Glomerular visceral epithelial cell (primary cell): ENCODE results near the gene OR6B1.
"Not testable (repeated sequence)": the region's sequence is repeated elsewhere in the genome, so short reads cannot be mapped to it uniquely, and the experiment has no call there.

Source experiments
- DNase-seq: peaks from one replicate; pipeline ENCODE4 v3.0.0-alpha.2; 2016; ENCODE audit errors: extremely low spot score

The OR6B1 gene

DNA sequence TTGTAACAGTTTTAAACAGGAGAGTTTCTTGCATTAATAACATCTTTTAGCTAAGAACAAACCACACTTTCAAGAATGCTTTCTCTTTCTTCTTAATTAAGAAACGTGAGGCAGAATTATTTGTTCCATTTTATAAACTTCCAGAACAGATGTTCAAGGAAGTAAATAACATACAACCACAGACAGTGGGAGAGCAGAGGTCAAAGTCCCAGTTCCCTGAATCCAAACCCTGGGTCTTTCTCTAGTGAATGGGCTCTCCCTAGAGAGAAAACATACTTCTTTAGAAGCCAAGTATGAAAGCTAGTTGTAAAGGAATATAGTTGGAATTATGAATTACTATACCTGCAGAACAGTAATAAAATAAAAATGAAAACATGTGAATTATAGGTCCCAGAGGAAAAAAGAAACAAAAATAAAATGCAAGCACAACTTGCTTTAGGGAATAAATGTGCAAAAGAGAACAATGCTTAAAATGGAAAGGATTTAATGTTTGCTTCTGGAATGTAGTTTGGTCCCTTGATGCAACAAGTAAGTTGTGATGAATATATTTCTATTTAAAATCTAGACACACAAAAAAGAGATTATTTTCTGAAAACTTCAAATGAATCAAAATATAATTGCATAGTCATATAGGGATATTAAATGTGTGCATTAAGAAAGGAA, 6.0 kb downstream of the OR6B1 start:
- DNase-seq, result no peak

DNA sequence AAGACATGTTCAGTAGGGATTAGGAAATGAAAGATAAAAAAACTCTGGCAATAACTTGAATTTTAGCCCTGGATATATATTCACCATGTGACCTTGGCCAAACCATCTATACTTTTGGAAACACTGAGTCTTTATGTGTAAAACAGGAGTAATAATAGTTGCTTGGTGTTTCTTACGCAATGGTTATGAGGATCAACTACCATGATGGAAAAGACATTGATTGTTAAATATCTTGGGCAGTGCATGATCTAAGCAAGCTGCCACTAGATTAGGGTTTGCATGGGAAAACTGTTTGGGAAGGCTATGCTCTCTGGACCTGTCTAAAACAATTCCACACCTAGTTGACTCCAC, 6.5 kb downstream of the OR6B1 start:
- no peak for DNase-seq

DNA sequence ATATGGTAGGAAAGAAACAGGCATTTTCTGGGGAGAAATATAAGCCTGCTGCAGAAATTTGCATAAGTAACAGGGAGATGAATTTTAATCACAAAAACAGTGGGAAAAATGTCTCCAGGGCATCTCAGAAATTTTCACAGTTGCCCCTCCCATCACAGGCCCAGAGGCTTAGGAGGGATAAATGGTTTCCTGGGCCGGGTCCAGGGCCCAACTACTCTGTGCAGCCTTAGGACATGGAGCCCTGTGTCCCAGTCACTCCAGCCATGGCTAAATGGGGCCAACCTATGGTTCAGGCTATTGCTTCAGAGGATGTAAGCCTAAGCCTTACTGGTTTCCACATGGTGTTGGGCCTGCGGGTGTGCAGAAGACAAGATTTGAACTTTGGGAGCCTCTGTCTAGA, 9.2 kb downstream of the OR6B1 start:
- no peak for DNase-seq

DNA sequence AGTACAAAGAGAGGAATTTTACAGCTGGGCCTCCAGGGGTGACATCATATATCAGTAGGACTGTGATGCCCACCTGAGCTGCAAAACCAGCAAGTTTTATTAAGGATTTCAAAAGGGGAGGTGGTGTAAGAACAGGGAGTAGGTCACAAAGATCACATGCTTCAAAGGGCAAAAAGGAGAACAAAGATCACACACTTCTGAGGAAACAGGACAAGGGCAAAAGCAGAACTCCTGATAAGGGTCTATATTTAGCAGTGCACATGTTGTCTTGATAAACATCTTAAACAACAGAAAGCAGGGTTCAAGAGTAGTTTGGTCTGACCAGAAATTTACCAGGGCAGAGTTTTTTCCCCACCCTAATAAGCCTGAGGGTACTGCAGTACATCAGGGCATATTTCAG, 9.9 kb downstream of the OR6B1 start:
- not testable (repeated sequence) for DNase-seq

DNA sequence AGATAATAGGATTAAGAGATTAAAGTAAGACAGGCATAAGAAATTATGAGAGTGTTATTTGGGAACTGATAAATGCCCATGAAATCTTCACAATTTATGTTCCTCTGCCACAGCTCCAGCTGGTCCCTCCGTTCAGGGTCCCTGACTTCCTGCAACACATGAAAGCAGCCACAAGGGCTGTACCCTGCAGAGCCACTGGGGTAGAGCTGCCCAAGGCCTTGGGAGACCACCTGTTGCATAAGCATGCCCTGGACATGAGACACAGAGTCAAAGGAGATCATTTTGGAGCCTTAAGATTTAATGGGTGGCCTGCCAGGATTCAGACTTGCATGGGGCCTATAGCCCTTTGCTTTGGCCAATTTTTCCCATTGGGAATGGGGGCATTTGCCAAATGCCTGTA, 10.7 kb downstream of the OR6B1 start:
- DNase-seq, result not testable (repeated sequence)

DNA sequence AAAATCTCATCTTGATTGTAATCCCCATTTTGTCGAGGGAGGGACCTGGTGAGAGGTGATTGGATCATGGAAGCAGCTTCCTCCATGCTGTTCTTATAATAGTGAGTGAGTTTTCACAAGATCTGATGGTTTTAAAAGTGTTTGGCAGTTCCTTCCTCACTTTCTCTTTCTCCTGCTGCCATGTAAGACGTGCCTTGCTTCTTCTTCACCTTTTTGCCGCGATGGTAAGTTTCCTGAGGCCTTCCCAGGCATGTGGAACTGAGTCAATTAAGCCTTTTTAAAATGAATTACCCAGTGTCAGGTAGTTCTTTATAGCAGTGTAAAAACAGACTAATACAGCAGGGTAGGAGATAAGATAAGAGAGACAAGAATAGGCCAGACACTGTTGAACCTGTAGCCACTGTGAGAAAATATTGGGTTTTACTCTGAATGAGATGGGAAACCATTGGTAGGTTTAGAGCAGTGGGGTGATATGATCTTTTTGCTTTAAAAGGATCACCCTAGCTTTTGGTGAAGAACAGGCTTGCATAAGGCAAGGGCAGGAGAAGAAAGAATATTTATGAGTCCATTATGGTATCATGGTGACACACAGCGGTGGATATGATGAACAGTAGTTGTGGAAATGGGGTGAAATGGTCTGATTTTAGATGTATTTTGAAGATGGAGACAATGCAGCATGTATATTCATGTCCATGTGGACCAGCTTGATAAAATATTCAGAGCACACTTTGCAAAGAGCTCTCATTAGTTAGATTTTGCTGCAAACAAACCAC, 11.5 kb downstream of the OR6B1 start:
- DNase-seq, result no peak

DNA sequence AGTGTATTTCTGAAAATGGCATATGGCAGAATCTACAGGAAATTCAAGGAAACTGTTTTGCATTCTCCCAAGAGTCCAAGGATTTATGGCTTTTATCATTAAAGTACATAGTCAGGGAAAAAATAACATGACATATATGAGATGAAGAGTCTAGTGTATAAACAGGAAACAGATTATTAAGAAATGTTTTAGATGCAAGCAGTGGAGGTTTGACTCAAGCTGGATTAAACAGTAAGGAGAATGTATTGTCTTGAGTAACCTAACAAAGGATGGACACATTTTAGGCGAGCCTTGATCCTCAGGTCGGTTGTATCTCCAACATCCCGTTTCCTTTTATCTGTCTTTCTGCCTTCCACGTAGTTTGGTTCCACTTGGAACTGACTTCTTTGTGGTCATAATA, 17.9 kb downstream of the OR6B1 start:
- DNase-seq, result no peak

DNA sequence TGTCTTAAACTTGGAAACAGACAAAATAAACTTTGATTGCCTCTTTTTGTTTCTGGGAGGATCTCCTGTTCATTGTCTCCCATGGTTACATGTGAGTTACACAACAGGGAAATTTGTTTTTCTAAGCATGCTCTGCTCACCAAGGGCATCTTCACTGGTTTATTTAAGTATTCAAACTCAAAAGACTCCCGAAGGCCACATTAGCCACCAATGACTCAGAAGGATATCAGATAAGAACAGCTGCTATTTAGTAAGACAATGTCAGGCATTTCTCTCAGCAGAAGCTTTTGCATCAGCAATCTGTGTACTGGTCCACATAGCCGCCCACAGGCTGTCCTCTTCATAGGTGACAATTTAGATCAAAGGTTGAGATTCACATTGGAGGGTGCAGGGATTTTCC, 19.3 kb downstream of the OR6B1 start:
- DNase-seq, result peak; percentile 3

DNA sequence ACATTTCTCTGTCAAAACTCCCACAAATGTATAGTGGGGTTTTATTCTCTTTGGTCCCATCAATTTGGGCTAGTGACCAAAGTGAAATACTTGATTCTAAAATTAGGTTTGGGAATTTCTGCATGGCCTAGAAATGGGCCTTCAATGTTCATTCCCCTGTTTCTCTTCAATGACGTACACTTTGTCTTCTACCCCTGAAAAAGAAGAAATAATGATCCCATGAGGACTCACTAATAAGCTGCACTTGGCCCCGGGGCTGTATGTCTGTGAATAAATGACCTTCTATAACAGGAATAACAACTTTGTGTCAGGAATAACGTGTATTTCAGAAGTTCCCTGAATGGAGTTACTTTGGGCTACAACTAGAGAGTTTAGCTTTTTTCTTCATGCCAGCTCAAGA, 20.2 kb downstream of the OR6B1 start:
- DNase-seq, result no peak

DNA sequence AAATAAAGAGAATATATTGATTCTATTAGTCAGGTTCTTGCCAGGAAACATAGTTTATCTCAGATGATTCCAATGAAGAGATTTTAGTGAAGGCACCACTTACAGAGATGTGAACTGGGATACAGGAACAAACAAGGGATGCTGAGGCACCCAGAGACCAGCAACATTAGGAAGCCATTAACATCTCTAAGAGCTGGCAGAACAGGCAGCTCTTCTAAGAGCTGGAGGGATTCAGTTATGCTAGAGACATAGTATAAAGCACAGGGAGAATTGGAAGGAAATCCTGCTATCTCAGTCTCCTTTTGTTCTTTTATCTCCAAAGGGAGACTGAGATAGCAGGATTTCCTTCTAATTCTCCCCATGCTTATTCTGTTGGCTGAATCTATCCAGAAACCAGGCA, 22.0 kb downstream of the OR6B1 start:
- DNase-seq, result no peak

DNA sequence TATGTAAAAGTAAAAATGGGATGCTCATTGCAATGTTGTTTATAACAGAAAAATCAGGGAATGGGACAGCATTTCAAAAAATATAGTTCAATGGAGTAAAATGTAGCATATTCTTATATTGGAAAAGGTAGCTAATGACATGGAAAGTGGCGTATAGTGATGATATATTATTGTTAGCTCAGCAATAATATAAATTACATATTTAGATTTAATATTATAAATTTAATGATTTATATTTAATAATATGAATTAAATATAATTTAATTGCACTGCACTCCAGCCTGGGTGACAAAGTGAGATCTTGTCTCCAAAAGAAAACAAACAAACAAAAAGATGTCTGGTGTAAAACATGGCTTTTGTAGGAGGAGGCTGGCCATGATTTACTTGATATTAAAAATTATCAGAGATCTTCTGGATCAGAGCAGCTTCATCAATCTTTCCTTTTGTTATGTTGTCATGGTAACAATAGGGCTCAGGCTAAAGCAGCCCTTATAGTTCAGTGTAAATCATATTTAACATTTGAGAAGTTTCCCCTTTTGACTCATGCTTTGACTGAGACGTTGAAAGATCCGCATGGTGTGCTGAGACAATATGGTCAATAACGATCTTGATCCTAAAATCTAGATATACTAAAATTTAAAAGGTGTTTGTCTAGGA, 23.2 kb downstream of the OR6B1 start:
- DNase-seq, result no peak

DNA sequence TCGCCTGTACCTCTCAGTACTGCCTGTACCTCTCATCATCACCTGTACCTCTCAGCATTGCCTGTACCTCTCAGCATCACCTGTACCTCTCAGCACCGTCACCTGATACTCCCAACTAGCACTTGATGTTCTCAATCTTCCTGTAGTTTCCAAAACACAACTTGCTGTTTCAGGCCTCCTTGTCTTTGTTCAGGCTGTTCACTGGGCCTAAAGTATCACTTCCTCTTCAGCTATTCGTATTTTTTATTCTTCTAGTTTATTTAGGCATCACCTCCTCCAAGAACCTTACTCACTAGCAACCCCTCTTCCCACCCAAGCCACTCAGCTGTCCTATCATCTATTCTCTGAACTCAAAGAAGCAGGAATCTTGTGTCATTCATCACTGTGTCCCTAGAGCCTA, 24.1 kb downstream of the OR6B1 start:
- DNase-seq, result no peak

DNA sequence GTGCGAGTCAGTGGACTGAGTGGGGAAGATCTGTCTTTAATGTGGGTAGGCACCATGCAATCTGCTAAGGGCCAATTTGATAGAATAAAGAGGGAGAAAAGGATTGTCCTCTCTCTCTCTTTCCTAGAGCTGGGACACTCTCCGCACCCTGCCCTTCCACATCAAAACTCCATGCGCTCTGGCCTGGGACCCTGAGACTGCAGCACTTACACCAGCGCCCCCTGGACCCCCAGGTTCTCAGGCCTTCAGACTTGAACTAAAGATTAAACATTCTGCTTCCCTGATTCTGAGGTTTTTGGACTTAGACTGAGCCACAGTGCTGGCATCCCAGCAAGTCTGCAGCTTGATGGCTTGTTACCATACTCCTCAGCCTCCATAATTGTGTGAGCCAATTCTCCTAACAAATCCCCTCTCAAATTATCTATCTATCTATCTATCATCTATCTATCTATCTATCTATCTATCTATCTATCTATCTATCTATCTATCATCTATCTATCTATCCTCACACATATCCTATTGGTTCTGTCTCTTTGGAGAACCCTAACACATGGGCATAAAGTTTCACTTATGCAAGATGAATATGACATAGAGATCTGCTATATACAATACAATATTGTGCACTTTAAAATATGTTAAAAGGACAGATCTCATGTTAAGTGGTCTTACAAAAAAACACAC, 26.2 kb downstream of the OR6B1 start:
- DNase-seq, result no peak

DNA sequence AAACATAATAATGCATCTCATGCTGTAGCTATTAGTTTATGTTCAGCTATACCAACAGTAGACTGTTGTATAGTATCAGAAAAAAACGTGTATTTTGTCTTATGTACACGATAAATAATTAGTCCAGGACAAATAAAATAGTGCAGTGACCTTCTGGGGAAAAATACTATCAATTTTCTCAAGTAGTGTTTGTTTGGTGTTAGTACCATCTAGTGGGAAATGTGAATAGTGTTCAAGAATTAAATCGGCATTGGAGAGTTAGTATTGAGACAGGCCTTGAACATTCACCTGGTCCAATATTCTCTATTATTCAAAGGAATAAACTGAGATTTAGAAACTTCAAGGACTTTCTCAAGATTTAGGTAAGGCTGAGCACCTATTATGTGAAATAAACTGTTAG, 26.9 kb downstream of the OR6B1 start:
- peak; percentile 10 for DNase-seq

DNA sequence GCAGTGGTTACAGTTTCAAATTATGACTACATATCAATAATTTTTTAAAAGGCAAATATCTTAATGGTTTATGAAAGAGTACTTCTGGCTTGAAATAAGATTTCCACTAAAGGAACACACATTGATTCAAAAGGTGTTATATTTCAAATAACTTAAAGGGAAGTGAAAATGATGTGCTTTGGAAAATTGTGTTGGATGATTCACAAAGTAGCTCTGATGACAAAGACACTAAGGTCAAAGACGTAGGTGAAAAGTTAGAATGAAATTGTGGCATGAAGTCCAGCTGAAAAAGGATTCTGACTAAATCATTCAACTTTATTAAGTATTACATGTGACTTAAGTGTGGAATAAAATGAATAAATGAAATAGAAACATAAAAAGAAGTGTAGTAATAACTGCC, 27.9 kb downstream of the OR6B1 start:
- no peak for DNase-seq

DNA sequence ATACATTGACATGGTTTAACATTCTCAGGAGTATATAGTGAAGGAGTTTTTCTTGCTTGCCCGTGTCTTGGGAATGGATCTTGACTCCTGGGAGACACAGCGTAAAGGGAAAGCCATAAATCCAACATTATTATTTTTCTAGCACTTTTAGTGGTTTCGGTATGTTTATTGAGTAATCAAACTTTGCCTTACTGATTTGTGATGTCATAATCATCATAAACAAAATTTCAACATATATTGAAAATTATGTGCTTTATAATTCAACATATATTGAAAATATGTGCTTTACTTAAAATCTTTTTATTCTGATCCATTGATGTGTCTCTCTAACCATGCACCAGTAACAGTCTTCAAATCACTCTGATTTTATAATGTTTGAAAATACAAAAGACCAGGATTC, 28.4 kb downstream of the OR6B1 start:
- DNase-seq, result no peak

DNA sequence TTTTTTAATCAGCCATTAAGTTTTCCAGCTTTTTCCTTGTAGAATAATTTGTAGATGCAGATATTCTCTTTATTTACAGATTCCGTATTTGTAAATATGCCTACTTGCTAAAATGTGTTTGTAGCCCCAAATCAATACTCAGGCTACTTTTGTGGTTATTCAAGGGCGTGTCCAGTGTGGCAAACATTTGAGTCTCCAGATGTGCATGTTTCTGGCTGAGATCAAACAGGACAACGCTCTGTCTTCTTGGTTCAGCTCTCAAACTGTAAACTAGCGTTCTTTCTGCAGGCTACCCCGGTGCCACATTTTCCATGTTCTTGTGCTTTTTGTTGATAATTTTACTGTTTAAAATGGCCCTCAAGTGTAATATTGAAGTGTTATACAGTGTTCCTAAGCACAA, 32.4 kb downstream of the OR6B1 start:
- DNase-seq, result no peak

DNA sequence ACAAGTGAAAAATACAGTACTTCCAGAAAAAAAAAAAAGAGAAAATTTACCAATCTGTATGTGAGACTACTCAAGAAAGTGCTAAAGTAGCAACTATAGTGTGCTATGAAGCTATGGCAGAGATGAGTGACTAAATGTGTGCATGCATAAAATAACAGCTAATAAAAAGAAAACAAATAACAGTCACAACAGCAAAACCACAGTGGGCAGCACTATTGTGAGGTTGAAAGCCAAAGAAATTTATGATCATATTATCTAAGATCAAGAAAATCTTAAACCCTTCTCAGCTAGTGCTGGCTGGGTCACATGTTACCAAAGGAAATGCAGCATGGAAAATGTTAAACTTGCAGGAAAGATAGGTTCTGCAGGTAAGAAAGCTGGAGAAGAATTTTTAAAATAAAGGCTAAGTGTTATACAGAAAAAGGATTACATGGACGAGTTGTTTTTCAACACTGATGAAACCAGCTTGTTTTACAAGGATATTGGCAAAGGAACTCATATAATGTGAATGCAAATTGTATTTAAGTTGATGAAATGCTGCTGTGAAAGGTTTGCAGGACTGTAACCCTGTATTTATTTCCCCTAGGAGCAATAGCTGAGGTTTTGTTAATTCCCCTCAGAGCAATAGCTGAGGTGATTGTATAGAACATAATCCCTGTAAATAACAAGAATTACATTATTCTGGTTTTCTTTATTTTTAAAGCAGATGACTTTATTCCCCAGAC, 33.0 kb downstream of the OR6B1 start:
- DNase-seq, result no peak

DNA sequence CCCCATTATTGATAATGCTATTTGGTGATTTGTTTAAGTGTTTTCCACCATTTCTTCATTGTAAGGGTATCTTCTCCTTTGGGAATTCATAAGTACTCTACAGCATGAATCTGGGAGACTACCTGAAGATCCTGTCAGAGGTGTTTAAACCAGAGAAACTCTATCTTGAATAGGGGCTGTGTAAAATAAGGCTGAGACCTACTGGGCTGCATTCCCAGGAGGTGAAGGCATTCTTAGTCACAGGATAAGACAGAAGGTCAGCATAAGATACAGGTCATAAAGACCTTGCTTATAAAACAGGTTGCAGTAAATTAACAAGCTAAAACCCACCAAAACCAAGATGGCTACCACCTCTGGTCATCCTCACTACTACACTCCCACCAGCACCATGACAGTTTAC, 35.3 kb downstream of the OR6B1 start:
- DNase-seq, result no peak

DNA sequence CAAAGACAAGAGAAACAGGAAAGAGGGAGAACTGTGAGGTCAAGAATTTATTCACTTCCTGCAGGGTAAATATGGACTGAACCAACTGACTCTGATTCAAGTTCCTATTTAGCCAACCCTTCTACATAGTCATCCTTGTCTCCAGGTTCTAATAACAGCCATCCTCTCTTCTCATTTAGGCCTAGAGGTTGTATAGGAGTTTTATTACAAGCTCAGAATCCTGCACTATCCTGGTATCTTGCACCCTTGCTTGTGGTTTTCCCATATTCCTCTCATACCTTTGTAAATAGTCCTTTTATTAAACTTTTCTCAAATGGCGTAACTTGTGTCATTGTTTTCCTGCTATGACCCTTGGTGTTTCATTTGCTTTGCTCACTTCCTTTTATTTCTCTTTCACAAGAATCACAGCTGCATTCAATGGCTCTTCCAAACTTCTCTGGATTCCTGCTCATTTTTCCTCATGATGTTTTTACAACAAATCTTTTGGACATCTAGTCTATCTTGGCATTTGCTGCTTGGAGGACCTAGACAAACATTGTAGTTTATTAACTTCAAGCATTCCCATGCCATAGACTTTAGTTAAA, 36.3 kb downstream of the OR6B1 start:
- DNase-seq, result no peak

DNA sequence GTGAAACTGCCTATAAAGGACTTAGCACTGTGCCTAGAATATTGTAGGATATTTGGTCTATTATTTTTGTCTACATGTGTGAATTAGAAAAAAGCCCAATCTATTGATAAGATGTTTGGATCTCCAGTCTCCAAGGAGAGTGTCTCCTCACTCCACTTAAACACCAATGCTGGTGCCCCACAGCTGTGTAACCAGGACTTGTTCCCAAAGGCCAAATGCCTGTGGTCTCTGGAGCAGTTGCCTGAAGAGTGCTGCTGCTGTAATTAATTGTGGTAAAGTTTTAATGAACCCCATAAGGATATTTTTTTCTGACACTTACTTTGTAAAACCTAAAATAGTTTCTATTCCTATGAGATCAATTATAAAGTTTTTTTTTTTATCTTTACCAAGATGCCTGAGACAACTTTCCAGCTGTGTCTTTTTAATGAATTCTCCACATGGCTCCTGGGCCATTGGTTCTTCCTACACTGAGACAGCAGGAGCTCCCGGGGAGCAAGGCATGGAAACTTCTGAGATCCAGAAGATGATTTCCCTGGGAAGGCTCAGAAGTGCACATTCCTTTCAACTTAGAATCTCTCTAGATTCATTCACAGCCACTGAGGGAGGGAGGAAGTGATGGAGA, 37.4 kb downstream of the OR6B1 start:
- no peak for DNase-seq
